Measurements from ENCODE around the gene VSIG4. TPM values are rescaled to one million over a fixed set of nuclear protein-coding genes. Genes with fewer than 3 reads are reported as not detected.

The VSIG4 gene
- total and polyA plus RNA-seq, 12 donors: 2.9 to 106 (median 14.8) TPM

DNA sequence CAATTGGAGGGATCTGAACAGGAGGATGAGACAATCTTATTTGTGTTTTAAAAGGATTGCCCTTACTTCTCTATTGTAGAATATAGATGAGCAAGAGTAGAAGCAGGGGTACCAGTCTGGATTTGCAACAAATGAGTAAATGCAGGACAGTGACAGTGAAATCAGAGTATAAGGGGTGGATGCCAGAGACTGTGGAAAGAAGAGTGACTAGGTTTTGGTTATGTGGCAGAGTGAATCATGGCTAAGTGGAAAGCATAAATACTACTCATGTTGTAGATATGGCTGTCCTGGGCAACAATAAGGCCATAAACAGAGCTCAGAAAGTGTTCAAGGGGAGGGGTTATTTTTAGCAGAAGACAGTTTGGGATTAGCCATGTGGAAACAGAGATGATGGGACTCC is 6.0 kb upstream of the VSIG4 start:
- Histone ChIP-seq H3K36me3 (no peaks in the 10 kb centered on the region), H3K4me3 (no peak overlapping the region), H3K9me3 (no peaks in the 10 kb centered on the region), H3K27ac (peak overlapping the region in 1 of 10 donors; percentile 42), H3K4me1 (peaks cover 0 to 50% (median 0%) of the 10 kb centered on the region in 9 donors), H3K27me3 (peaks cover 0 to 33% (median 0%) of the 10 kb centered on the region in 7 donors)
- intact Hi-C loops (cut with DNase I): no loop called here
- ATAC-seq (no peak), DNase-seq (no peak)
- TF ChIP-seq, protein P1, sequence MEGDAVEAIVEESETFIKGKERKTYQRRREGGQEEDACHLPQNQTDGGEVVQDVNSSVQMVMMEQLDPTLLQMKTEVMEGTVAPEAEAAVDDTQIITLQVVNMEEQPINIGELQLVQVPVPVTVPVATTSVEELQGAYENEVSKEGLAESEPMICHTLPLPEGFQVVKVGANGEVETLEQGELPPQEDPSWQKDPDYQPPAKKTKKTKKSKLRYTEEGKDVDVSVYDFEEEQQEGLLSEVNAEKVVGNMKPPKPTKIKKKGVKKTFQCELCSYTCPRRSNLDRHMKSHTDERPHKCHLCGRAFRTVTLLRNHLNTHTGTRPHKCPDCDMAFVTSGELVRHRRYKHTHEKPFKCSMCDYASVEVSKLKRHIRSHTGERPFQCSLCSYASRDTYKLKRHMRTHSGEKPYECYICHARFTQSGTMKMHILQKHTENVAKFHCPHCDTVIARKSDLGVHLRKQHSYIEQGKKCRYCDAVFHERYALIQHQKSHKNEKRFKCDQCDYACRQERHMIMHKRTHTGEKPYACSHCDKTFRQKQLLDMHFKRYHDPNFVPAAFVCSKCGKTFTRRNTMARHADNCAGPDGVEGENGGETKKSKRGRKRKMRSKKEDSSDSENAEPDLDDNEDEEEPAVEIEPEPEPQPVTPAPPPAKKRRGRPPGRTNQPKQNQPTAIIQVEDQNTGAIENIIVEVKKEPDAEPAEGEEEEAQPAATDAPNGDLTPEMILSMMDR (IDR thresholded peaks at IDR 0.05): no peak

DNA sequence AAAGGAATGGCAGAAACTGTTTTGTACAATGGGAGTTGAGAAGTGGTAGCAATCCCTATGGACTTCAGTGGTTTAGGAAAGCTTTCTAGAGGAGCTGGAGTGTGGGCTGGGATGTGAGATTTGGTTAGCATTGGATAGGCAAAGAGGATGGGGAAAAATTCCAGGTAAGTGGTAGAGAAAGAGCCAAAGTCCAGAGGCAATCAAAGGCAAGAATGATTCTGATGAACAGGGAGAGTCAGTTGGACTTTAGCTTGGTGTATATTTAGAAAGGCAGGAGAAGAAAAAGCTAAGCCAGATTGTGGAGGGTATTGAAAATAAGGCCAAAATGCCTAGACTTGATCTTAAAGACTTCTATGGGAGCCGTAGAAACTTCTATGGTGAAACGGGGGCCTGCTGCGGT is 3.7 kb upstream of the VSIG4 start:
- no peaks in the 10 kb centered on the region for H3K36me3 ChIP-seq
- H3K27ac ChIP-seq: no peak overlapping the region
- DNase-seq (no peak), ATAC-seq (no peak)
- TF ChIP-seq, protein P1 (IDR thresholded peaks at IDR 0.05): no peak
- 97 to 98% methylated on average over 3 of the region's 3 CpGs for WGBS, 2 donors
- intact Hi-C loops (cut with DNase I): no loop called here
- peaks cover 0 to 46% (median 0%) of the 10 kb centered on the region in 7 donors for H3K27me3 ChIP-seq
- peaks cover 0 to 29% (median 0%) of the 10 kb centered on the region in 9 donors for H3K4me1 ChIP-seq
- H3K4me3 ChIP-seq: no peak overlapping the region
- no peaks in the 10 kb centered on the region for H3K9me3 ChIP-seq

DNA sequence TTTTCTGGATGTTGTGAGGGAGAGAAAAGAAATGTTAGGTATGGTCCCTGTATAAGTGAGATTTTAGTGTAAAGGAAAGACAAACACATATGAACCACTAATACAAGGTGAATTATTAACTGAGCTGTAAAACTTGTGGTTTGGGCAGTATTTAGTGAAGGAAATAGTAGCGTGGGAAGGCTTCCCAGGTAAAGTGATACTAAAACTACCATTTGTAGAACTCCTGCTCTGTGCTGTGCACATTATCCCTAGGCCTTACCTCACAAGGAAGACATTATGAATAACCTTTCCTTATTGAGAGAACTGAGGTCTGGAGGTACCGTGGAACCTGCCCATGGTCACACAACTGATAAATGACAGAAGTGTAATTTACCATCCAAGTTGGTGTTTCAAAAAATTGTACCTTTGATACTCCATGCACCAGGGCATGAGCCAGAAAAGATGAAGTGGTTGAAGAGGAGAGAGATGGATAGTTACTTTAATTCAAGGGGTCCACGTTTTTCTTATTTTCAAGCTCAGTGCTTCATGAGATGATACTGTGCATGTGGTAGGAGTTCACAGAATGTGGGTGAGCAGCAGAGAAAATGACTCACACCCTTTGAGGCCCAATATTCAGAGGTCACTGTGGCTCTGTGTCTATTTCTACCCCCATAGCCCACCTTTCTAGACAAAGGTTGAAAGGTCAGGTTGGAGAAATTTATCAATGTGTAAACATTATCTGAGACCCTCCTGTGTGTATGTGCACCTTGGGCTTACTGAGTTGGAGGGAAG is 2.6 kb upstream of the VSIG4 start:
- DNase-seq (no peak), ATAC-seq (no peak)
- H3K36me3 ChIP-seq: no peaks in the 10 kb centered on the region
- peaks cover 0 to 20% (median 0%) of the 10 kb centered on the region in 9 donors for H3K4me1 ChIP-seq
- H3K4me3 ChIP-seq: no peak overlapping the region
- TF ChIP-seq, protein P1 (IDR thresholded peaks at IDR 0.05): no peak
- WGBS, 2 donors: 76 to 80% methylated on average over 3 of the region's 3 CpGs
- no peak overlapping the region for H3K27ac ChIP-seq
- H3K9me3 ChIP-seq: no peaks in the 10 kb centered on the region
- intact Hi-C loops (cut with DNase I): no loop called here
- H3K27me3 ChIP-seq: peaks cover 0 to 48% (median 0%) of the 10 kb centered on the region in 7 donors

DNA sequence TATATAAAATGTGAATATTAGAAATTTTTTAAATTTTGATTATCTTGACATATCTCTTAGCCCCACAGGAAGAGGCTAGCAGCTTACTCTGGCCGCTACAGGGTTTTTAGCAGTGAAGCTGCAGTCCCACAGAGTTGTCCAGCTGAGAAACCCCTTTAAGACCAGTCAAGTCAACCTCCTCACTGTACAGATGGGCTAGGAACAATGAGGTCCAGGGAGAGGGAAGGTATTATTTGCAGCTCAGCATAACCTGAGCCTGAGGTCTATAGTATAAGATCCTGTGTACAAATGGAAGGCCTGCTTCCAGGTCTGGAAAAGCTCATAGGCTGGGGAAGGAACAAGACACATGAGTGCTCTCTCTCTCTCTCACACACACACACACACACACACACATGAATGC is 1.8 kb downstream of the VSIG4 start:
- TF ChIP-seq, protein P1 (IDR thresholded peaks at IDR 0.05): no peak
- H3K27me3 ChIP-seq: peaks cover 0 to 54% (median 0%) of the 10 kb centered on the region in 7 donors
- ATAC-seq: no peak
- DNase-seq: no peak
- H3K4me3 ChIP-seq: peak overlapping the region in 1 of 10 donors; percentile 41
- H3K36me3 ChIP-seq: no peaks in the 10 kb centered on the region
- intact Hi-C loops (cut with DNase I): no loop called here
- H3K4me1 ChIP-seq: no peaks in the 10 kb centered on the region
- WGBS, 2 donors: 83 to 100% methylated on average over 1 of the region's 1 CpG
- H3K27ac ChIP-seq: peak overlapping the region in 1 of 10 donors; percentile 68
- H3K9me3 ChIP-seq: no peaks in the 10 kb centered on the region

All from heart right ventricle (tissue), 16 donors.